Activated naive CD4-positive, alpha-beta T cell treated with anti-CD3 and anti-CD28 coated beads for 36 hours (primary cell): ENCODE data around the gene MAN1C1. TPM values are rescaled to one million over a fixed set of nuclear protein-coding genes. Genes with fewer than 3 reads are reported as not detected.

ENCODE experiments used
- CTCF ChIA-PET: fragments of 350-600 bp; sonication (Branson Sonifier 250); formaldehyde crosslinking; loops from one replicate; lab custom pipeline; 2021; ENCODE audit warnings: antibody characterized with exemption; lab: Charles Lee
- DNase-seq: peaks from one replicate; pipeline ENCODE4 v3.0.0-alpha.2; 2020
- H3K27ac Mint-ChIP-seq: one replicate; pipeline ENCODE4 v1.8.0; 2021; ENCODE audit warnings: mild to moderate bottlenecking, mixed read lengths
- H3K27me3 Mint-ChIP-seq: one replicate; pipeline ENCODE4 v1.8.0; 2021; ENCODE audit warnings: low read depth, mixed read lengths
- H3K36me3 Mint-ChIP-seq: one replicate; pipeline ENCODE4 v1.8.0; 2021; ENCODE audit warnings: low read depth, mixed read lengths
- H3K4me1 Mint-ChIP-seq: one replicate; pipeline ENCODE4 v1.8.0; 2021; ENCODE audit warnings: low read depth, mixed read lengths
- H3K4me3 Mint-ChIP-seq: one replicate; pipeline ENCODE4 v1.8.0; 2021; ENCODE audit warnings: mild to moderate bottlenecking, moderate library complexity, mixed read lengths
- H3K9me3 Mint-ChIP-seq: one replicate; pipeline ENCODE4 v1.8.0; 2021; ENCODE audit warnings: mixed read lengths
- intact Hi-C: fragments of 100-400 bp; cut with micrococcal nuclease; formaldehyde crosslinking; loops from one replicate; pipeline ENCODE4 v1.15.1; 2023
- total RNA-seq, 2 experiments: library from RNA; stranded (reverse); gene quantifications; one replicate each; pipeline ENCODE4 v1.2.3, GENCODE V29; 2021

The MAN1C1 gene
- total RNA-seq, 2 experiments from 2014 or later: 4.9 to 6.3 TPM

GRCh38 chr1:25750923-25751605, 134.5 kb downstream of the MAN1C1 start:
- no peaks in the 10 kb centered on the region for H3K9me3 Mint-ChIP-seq
- no peak overlapping the region for H3K4me3 Mint-ChIP-seq
- no peaks in the 10 kb centered on the region for H3K36me3 Mint-ChIP-seq
- CTCF ChIA-PET: interaction anchor here (0.7 kb wide), 1 partner anchor 684 kb away, joined by 3 read pairs; no protein-coding TSS in a partner anchor
- no peak for DNase-seq
- intact Hi-C loops: no loop called here
- no peaks in the 10 kb centered on the region for H3K27me3 Mint-ChIP-seq
- no peak overlapping the region for H3K27ac Mint-ChIP-seq
- peaks cover 35% of the 10 kb centered on the region for H3K4me1 Mint-ChIP-seq

GRCh38 chr1:25754470-25755181, 138.0 kb downstream of the MAN1C1 start:
- CTCF ChIA-PET: interaction anchor here (1.0 to 2.1 kb wide), 4 partner anchors 43 to 609 kb away, joined by 3 to 7 read pairs (median 3); no protein-coding TSS in a partner anchor
- DNase-seq: peak; percentile 70
- intact Hi-C loops: loop anchor here (1.0 kb wide), 1 partner anchor 42 kb away; no protein-coding TSS in a partner anchor
- no peaks in the 10 kb centered on the region for H3K9me3 Mint-ChIP-seq
- H3K4me1 Mint-ChIP-seq: peaks cover 43% of the 10 kb centered on the region
- peak overlapping the region; percentile 76 for H3K27ac Mint-ChIP-seq
- peak overlapping the region; percentile 20 for H3K4me3 Mint-ChIP-seq
- H3K27me3 Mint-ChIP-seq: no peaks in the 10 kb centered on the region
- no peaks in the 10 kb centered on the region for H3K36me3 Mint-ChIP-seq

- H3K4me1 Mint-ChIP-seq: peaks cover 43% of the 10 kb centered on the region
- DNase-seq: no peak
- H3K27ac Mint-ChIP-seq: peak overlapping the region; percentile 76
- no peaks in the 10 kb centered on the region for H3K27me3 Mint-ChIP-seq
- CTCF ChIA-PET: interaction anchor here (0.6 to 2.1 kb wide), 4 partner anchors 19 to 191 kb away, joined by 3 to 7 read pairs (median 3); no protein-coding TSS in a partner anchor
- no peak overlapping the region for H3K4me3 Mint-ChIP-seq
- H3K36me3 Mint-ChIP-seq: no peaks in the 10 kb centered on the region
- no peaks in the 10 kb centered on the region for H3K9me3 Mint-ChIP-seq
- intact Hi-C loops: loop anchor here (1.0 to 2.0 kb wide), 2 partner anchors 19 to 41 kb away; no protein-coding TSS in a partner anchor
Measured at GRCh38 chr1:25755475-25756125, 139.0 kb downstream of the MAN1C1 start.

GRCh38 chr1:25756215-25756614, 139.6 kb downstream of the MAN1C1 start:
- intact Hi-C loops: loop anchor here (2.0 kb wide), 1 partner anchor 19 kb away; no protein-coding TSS in a partner anchor
- CTCF ChIA-PET: interaction anchor here (1.3 kb wide), 1 partner anchor 18 kb away, joined by 3 read pairs; no protein-coding TSS in a partner anchor
- H3K4me3 Mint-ChIP-seq: no peak overlapping the region
- no peaks in the 10 kb centered on the region for H3K36me3 Mint-ChIP-seq
- H3K9me3 Mint-ChIP-seq: no peaks in the 10 kb centered on the region
- peaks cover 39% of the 10 kb centered on the region for H3K4me1 Mint-ChIP-seq
- peak overlapping the region; percentile 16 for H3K27ac Mint-ChIP-seq
- H3K27me3 Mint-ChIP-seq: no peaks in the 10 kb centered on the region
- DNase-seq: no peak

GRCh38 chr1:25757151-25757845, 140.7 kb downstream of the MAN1C1 start:
- Mint-ChIP-seq H3K4me1 (peaks cover 38% of the 10 kb centered on the region), H3K36me3 (no peaks in the 10 kb centered on the region)
- CTCF ChIA-PET: interaction anchor here (0.5 kb wide), 1 partner anchor 44 kb away, joined by 6 read pairs; no protein-coding TSS in a partner anchor

GRCh38 chr1:25757846-25758185, 141.2 kb downstream of the MAN1C1 start:
- no peak for DNase-seq
- H3K9me3 Mint-ChIP-seq: no peaks in the 10 kb centered on the region
- H3K36me3 Mint-ChIP-seq: no peaks in the 10 kb centered on the region
- intact Hi-C loops: loop anchor here (2.0 kb wide), 1 partner anchor 17 kb away; no protein-coding TSS in a partner anchor
- CTCF ChIA-PET: interaction anchor here (0.5 kb wide), 1 partner anchor 44 kb away, joined by 6 read pairs; no protein-coding TSS in a partner anchor
- no peak overlapping the region for H3K4me3 Mint-ChIP-seq
- no peak overlapping the region for H3K27ac Mint-ChIP-seq
- H3K27me3 Mint-ChIP-seq: no peaks in the 10 kb centered on the region
- H3K4me1 Mint-ChIP-seq: peaks cover 38% of the 10 kb centered on the region

More at GRCh38 chr1:25757151-25757845, 140.7 kb downstream of the MAN1C1 start:
- Mint-ChIP-seq H3K9me3 (no peaks in the 10 kb centered on the region), H3K27me3 (no peaks in the 10 kb centered on the region), H3K4me3 (no peak overlapping the region), H3K27ac (no peak overlapping the region)
- intact Hi-C loops: loop anchor here (2.0 kb wide), 1 partner anchor 18 kb away; no protein-coding TSS in a partner anchor
- DNase-seq: no peak

- Mint-ChIP-seq H3K4me3 (no peak overlapping the region), H3K27ac (no peak overlapping the region), H3K4me1 (peaks cover 32% of the 10 kb centered on the region), H3K9me3 (no peaks in the 10 kb centered on the region), H3K36me3 (no peaks in the 10 kb centered on the region), H3K27me3 (no peaks in the 10 kb centered on the region)
- no peak for DNase-seq
- intact Hi-C loops: no loop called here
- CTCF ChIA-PET: interaction anchor here (0.6 to 1.4 kb wide), 6 partner anchors 12 to 1717 kb away, joined by 3 to 4 read pairs (median 4); no protein-coding TSS in a partner anchor
Measured at GRCh38 chr1:25758466-25759070, 142.0 kb downstream of the MAN1C1 start.

GRCh38 chr1:25760122-25760719, 143.6 kb downstream of the MAN1C1 start:
- Mint-ChIP-seq H3K27ac (no peak overlapping the region), H3K4me3 (no peak overlapping the region)

GRCh38 chr1:25760871-25761270, 144.3 kb downstream of the MAN1C1 start:
- no peak overlapping the region for H3K27ac Mint-ChIP-seq
- intact Hi-C loops: no loop called here
- H3K27me3 Mint-ChIP-seq: no peaks in the 10 kb centered on the region
- DNase-seq: no peak
- H3K9me3 Mint-ChIP-seq: no peaks in the 10 kb centered on the region
- H3K36me3 Mint-ChIP-seq: no peaks in the 10 kb centered on the region
- H3K4me1 Mint-ChIP-seq: peaks cover 17% of the 10 kb centered on the region
- CTCF ChIA-PET: no interaction called here
- no peak overlapping the region for H3K4me3 Mint-ChIP-seq

More at GRCh38 chr1:25760122-25760719, 143.6 kb downstream of the MAN1C1 start:
- H3K9me3 Mint-ChIP-seq: no peaks in the 10 kb centered on the region
- CTCF ChIA-PET: interaction anchor here (0.7 kb wide), 1 partner anchor 12 kb away, joined by 3 read pairs; no protein-coding TSS in a partner anchor
- peaks cover 17% of the 10 kb centered on the region for H3K4me1 Mint-ChIP-seq
- no peaks in the 10 kb centered on the region for H3K36me3 Mint-ChIP-seq
- intact Hi-C loops: no loop called here
- no peaks in the 10 kb centered on the region for H3K27me3 Mint-ChIP-seq
- no peak for DNase-seq

GRCh38 chr1:25763493-25763892, 146.9 kb downstream of the MAN1C1 start:
- DNase-seq: no peak
- Mint-ChIP-seq H3K9me3 (no peaks in the 10 kb centered on the region), H3K4me1 (peaks cover 22% of the 10 kb centered on the region), H3K27me3 (no peaks in the 10 kb centered on the region), H3K4me3 (no peak overlapping the region), H3K36me3 (no peaks in the 10 kb centered on the region), H3K27ac (no peak overlapping the region)
- intact Hi-C loops: no loop called here
- CTCF ChIA-PET: no interaction called here
